Smooth muscle cell (in vitro differentiated cells): ENCODE results near the gene TICAM2. TPM values are rescaled to one million over a fixed set of nuclear protein-coding genes. Genes with fewer than 3 reads are reported as not detected.

Experiments
- DNase-seq: peaks from one replicate; lab custom pipeline; 2025; ENCODE audit not compliant: unreplicated experiment; lab: John Stamatoyannopoulos, UW
- H2AFZ ChIP-seq: fragments of 200-600 bp; sonication (generic); 2 replicates; pipeline ENCODE4 v1.6.0; 2016; ENCODE audit warnings: antibody characterized with exemption, low read depth, mild to moderate bottlenecking
- H3F3A ChIP-seq: fragments of 200-600 bp; sonication (generic); 2 replicates; pipeline ENCODE4 v1.6.0; 2017; ENCODE audit warnings: antibody characterized with exemption, low read depth
- H3K27ac ChIP-seq: fragments of 200-600 bp; sonication (generic); 2 replicates; pipeline ENCODE4 v1.5.1; 2016; ENCODE audit warnings: low read depth, mild to moderate bottlenecking
- H3K27me3 ChIP-seq: fragments of 200-600 bp; sonication (generic); 2 replicates; pipeline ENCODE4 v1.6.1; 2016; ENCODE audit warnings: low read depth, mild to moderate bottlenecking
- H3K36me3 ChIP-seq: fragments of 200-600 bp; sonication (generic); 2 replicates; pipeline ENCODE4 v1.5.1; 2016; ENCODE audit warnings: low read depth
- H3K4me1 ChIP-seq: fragments of 200-600 bp; sonication (generic); 2 replicates; pipeline ENCODE4 v1.5.1; 2016; ENCODE audit warnings: low read depth
- H3K4me2 ChIP-seq: fragments of 200-600 bp; sonication (generic); 2 replicates; pipeline ENCODE4 v1.6.0; 2016; ENCODE audit warnings: mild to moderate bottlenecking
- H3K4me3 ChIP-seq: fragments of 200-600 bp; sonication (generic); 2 replicates; pipeline ENCODE4 v1.5.1; 2016; ENCODE audit warnings: mild to moderate bottlenecking
- H3K79me2 ChIP-seq: fragments of 200-600 bp; sonication (generic); 2 replicates; pipeline ENCODE4 v1.6.0; 2016; ENCODE audit warnings: low read depth, mild to moderate bottlenecking
- H3K9ac ChIP-seq: fragments of 200-600 bp; sonication (generic); 2 replicates; pipeline ENCODE4 v1.6.0; 2016; ENCODE audit warnings: low read depth
- H3K9me3 ChIP-seq: fragments of 200-600 bp; sonication (generic); replicated peaks from 2 replicates; pipeline ENCODE4 v1.5.1; 2016; ENCODE audit warnings: low read depth
- H4K20me1 ChIP-seq: fragments of 200-600 bp; sonication (generic); 2 replicates; pipeline ENCODE4 v1.6.0; 2016; ENCODE audit warnings: low read depth
- WGBS: methylation state at CpG from one replicate; pipeline ENCODE4 v1.1.7; 2016; ENCODE audit warnings: low lambda C conversion rate; 5-methylcytosine and 5-hydroxymethylcytosine counted together
- polyA plus RNA-seq: library from polyadenylated mRNA; unstranded; fragments of >200 nt; fragmentation: Nextera tagmentation; extraction: Ambion mirVana; gene quantifications from 2 replicates; pipeline ENCODE4 v1.2.1, GENCODE V29; 2016
- total RNA-seq: library from RNA; depleted of rRNA; stranded (reverse); fragments of >200 nt; gene quantifications from 2 replicates; pipeline ENCODE4 v1.2.3, GENCODE V29; 2014
- TF ChIP-seq, protein P1 (sequence below): fragments of 200-600 bp; sonication (generic); IDR thresholded peaks from 2 replicates; pipeline ENCODE4 v1.5.1; 2017; ENCODE audit warnings: borderline replicate concordance, mild to moderate bottlenecking, antibody characterized with exemption; ENCODE audit not compliant: insufficient read depth, poor library complexity, severe bottlenecking

Gene TICAM2
- total and polyA plus RNA-seq, 2 experiments from 2014 or later, result 11.5 to 13.3 TPM

DNA sequence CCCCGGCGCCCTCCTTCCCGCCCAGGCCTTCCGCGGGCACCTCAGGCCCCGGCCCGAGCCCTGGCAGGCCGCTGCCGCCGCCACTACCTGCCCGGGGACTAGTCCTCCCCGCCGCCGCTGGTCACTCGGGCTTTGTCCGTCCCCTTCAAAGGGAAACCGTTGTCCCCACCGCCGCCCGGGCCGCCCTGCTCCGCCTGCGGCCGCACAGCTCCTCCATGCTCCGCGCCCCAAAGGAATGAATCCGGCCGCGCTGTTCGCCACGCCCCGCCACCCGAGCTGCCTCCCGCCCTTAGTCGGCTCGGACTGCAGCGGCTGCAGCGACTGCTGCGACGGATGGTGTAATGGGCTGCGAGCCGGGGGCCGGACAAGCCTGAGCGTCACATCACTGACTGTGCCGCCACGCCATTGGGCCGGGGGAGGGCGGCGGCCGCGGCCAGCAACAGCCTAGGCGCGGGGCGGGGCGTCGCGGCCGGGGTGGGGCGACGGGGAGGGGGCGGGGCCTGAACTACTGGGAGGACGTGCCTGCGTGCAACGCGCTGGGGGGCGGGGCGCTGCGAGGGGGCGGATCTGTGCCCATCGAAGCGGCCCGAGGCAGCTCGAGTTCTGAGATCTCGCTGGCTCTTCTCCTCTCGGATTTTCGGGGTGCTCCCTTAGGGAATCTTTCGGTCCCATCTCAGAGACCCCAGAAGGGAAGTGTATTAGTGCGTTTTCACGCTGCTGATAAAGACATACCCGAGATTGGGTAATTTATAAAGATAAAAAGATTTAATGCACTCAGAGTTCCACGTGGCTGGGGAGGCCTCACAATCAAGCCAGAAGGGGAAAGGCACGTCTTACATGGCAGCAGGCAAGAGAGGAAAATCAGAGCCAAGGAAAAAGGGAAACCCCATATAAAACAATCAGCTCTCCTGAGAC, 57.6 kb downstream of the TICAM2 start, which contains the start of gene FEM1C:
TSS of gene FEM1C (minus strand) at position 340 of the 915 bp plus-strand sequence. CDS start 1,282 bp downstream, outside the sequence.
- H3K9me3 ChIP-seq, result no peaks in the 10 kb centered on the region
- H2AFZ ChIP-seq, result peak within 1 kb of the TSS; percentile 84
- peak within 1 kb of the TSS; percentile 93 for H3K27ac ChIP-seq
- TF ChIP-seq, protein P1, sequence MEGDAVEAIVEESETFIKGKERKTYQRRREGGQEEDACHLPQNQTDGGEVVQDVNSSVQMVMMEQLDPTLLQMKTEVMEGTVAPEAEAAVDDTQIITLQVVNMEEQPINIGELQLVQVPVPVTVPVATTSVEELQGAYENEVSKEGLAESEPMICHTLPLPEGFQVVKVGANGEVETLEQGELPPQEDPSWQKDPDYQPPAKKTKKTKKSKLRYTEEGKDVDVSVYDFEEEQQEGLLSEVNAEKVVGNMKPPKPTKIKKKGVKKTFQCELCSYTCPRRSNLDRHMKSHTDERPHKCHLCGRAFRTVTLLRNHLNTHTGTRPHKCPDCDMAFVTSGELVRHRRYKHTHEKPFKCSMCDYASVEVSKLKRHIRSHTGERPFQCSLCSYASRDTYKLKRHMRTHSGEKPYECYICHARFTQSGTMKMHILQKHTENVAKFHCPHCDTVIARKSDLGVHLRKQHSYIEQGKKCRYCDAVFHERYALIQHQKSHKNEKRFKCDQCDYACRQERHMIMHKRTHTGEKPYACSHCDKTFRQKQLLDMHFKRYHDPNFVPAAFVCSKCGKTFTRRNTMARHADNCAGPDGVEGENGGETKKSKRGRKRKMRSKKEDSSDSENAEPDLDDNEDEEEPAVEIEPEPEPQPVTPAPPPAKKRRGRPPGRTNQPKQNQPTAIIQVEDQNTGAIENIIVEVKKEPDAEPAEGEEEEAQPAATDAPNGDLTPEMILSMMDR, result no peak
- DNase-seq, result peak; percentile 95
- H3K27me3 ChIP-seq, result no peaks in the 10 kb centered on the region
- 1% methylated on average over 80 of the region's 82 CpGs for WGBS
- H3K79me2 ChIP-seq, result peaks cover 42% of the 10 kb centered on the region
- H3K9ac ChIP-seq, result peak within 1 kb of the TSS; percentile 94
- no peaks in the 10 kb centered on the region for H3F3A ChIP-seq
- peak within 1 kb of the TSS; percentile 88 for H3K4me2 ChIP-seq
- peak within 1 kb of the TSS; percentile 96 for H3K4me3 ChIP-seq
- H3K36me3 ChIP-seq, result no peaks in the 10 kb centered on the region
- peaks cover 41% of the 10 kb centered on the region for H4K20me1 ChIP-seq
- peaks cover 35% of the 10 kb centered on the region for H3K4me1 ChIP-seq

DNA sequence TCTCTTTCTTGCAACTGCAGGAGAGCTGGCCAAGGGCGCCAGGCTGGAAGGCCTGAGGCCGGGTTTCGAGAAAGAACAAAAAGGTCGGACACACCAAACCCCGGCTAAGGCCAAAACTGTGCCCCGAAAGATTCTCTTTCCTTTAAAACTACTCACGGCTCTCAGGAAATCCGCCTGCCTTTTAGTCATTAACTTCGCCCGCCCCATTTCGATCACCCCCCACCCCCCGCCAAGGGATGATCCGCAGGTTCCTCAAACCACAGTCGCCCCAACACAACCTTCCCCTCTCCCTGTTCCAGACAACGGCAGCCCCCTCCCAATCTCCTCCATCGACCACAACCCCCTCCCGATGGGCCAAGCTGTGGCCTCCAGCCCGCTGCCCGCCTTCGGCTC, 58.2 kb downstream of the TICAM2 start:
- Histone ChIP-seq H3K79me2 (peaks cover 48% of the 10 kb centered on the region), H3K4me1 (peaks cover 36% of the 10 kb centered on the region), H3K27ac (peak overlapping the region; percentile 93), H3K27me3 (no peaks in the 10 kb centered on the region), H3K36me3 (no peaks in the 10 kb centered on the region), H2AFZ (peak overlapping the region; percentile 41), H3F3A (no peaks in the 10 kb centered on the region), H4K20me1 (peaks cover 48% of the 10 kb centered on the region), H3K4me2 (peak overlapping the region; percentile 88), H3K9ac (peak overlapping the region; percentile 94), H3K9me3 (no peaks in the 10 kb centered on the region), H3K4me3 (peak overlapping the region; percentile 96)
- 0% methylated on average over 7 of the region's 20 CpGs for WGBS
- peak; percentile 42 for DNase-seq
- TF ChIP-seq, protein P1, result no peak

DNA sequence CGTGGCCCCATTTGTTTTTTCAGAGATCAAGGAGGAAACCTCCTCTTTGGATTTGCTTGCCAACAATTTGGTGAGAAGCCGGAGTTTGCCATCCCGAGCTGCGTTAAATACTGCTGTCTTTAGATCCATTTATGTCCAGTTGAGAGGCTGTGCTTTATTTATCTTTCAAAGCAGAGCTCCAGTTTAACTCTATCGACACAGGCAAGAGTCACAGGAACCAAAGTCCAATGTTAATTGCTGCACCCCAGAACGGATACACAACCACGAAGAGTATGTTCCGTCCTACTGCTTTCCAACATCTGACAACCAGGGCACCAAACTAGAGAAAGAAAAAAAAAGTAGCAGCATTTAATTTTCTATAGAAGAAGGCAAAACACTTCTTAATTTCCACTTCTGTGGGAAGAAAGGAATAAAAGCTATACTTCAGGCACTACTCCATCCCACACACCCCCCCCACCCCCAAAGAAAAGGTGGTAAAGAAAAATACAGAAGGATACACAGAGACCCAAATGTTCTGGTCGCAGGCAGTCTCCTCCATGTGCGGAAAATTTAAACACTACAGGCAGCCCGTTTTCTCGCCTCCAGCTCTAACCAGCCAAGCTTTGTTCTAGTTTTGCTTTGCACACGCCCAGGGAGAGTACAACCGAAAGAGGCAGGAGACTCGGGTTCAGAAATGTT, 58.8 kb downstream of the TICAM2 start:
- peak overlapping the region; percentile 96 for H3K4me3 ChIP-seq
- peak overlapping the region; percentile 94 for H3K9ac ChIP-seq
- no peaks in the 10 kb centered on the region for H3K27me3 ChIP-seq
- H3K79me2 ChIP-seq, result peaks cover 54% of the 10 kb centered on the region
- 5% methylated on average over 15 of the region's 15 CpGs for WGBS
- peaks cover 53% of the 10 kb centered on the region for H4K20me1 ChIP-seq
- peak overlapping the region; percentile 88 for H3K4me2 ChIP-seq
- H2AFZ ChIP-seq, result no peak overlapping the region
- no peaks in the 10 kb centered on the region for H3K36me3 ChIP-seq
- H3K9me3 ChIP-seq, result no peaks in the 10 kb centered on the region
- TF ChIP-seq, protein P1, result no peak
- peaks cover 36% of the 10 kb centered on the region for H3K4me1 ChIP-seq
- no peak for DNase-seq
- no peaks in the 10 kb centered on the region for H3F3A ChIP-seq
- H3K27ac ChIP-seq, result peak overlapping the region; percentile 93
